Measurements from ENCODE around the gene LTF. TPM values are rescaled to one million over a fixed set of nuclear protein-coding genes. Genes with fewer than 3 reads are reported as not detected.

The LTF gene
- total and polyA plus RNA-seq, 9 of the 15 experiments (the other 6 are each of a cell fraction or from before 2014, with no cell fraction given) = 0.07 TPM; not detected in 8

- Histone ChIP-seq H3K27me3 (ENCODE audit: control insufficient read depth in 2 of 2, insufficient read depth in 2 of 2, low read length in 2 of 2) (no peaks in the 10 kb centered on the region), H3K9me3 (replicated peaks; ENCODE audit: control insufficient read depth, insufficient read depth, low read depth, low read length) (no peaks in the 10 kb centered on the region; the same call in 1 of the 2 replicates), H4K20me1 (replicated peaks; ENCODE audit: control insufficient read depth, insufficient read depth, low read length) (no peaks in the 10 kb centered on the region), H3K9me1 (ENCODE audit: control insufficient read depth, insufficient read depth, low read length) (no peaks in the 10 kb centered on the region), H3K79me2 (ENCODE audit: control insufficient read depth, insufficient read depth, low read length) (no peaks in the 10 kb centered on the region), H3K9ac (ENCODE audit: insufficient read depth in 1 of 2, low read depth in 2 of 2, low read length in 2 of 2) (no peak overlapping the region), H3K36me3 (ENCODE audit: control insufficient read depth, insufficient read depth, low read length) (no peaks in the 10 kb centered on the region), H2AFZ (ENCODE audit: low read depth, low read length) (peak overlapping the region; percentile 72; the same call in 1 of the 2 replicates), H3K4me2 (ENCODE audit: insufficient read depth, low read length) (no peak overlapping the region), H3K27ac (ENCODE audit: extremely low read depth, low read depth, low read length) (no peak overlapping the region), H3K4me1 (replicated peaks in 1 of 2; ENCODE audit: control insufficient read depth in 2 of 2, insufficient read depth in 2 of 2, low read length in 2 of 2) (peaks cover 6 to 20% of the 10 kb centered on the region in 2 experiments; a peak in 4 of 5 replicates), H3K4me3 (no peak overlapping the region)
- TF ChIP-seq ZNF644 (tag; IDR thresholded peaks at IDR 0.05; ENCODE audit: low read depth) (no peak), LEF1 (IDR thresholded peaks at IDR 0.05) (no peak), GABPB1 (CRISPR knock-in tag; IDR thresholded peaks at IDR 0.05) (0 out of 2 replicates have a peak, but pooled peaks have one; percentile 22), ZNF41 (CRISPR knock-in tag; conservative IDR thresholded peaks at IDR 0.05) (0 out of 2 replicates have a peak, but pooled peaks have one; percentile 6), ETV5 (CRISPR knock-in tag; IDR thresholded peaks at IDR 0.05; ENCODE audit: low read depth) (no peak), USF1 (CRISPR knock-in tag; IDR thresholded peaks at IDR 0.05) (0 out of 2 replicates have a peak, but pooled peaks have one; percentile 29)
- TF ChIP-seq, protein P1, sequence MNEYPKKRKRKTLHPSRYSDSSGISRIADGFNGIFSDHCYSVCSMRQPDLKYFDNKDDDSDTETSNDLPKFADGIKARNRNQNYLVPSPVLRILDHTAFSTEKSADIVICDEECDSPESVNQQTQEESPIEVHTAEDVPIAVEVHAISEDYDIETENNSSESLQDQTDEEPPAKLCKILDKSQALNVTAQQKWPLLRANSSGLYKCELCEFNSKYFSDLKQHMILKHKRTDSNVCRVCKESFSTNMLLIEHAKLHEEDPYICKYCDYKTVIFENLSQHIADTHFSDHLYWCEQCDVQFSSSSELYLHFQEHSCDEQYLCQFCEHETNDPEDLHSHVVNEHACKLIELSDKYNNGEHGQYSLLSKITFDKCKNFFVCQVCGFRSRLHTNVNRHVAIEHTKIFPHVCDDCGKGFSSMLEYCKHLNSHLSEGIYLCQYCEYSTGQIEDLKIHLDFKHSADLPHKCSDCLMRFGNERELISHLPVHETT (CRISPR knock-in tag; conservative IDR thresholded peaks at IDR 0.05 in 1 of 2, IDR thresholded peaks at IDR 0.05 in 1 of 2) = 0 out of 4 replicates have a peak, but pooled peaks of 1 of the 2 experiments have one; percentile 9
- WGBS (ENCODE audit: insufficient coverage, low coverage, missing lambda C conversion rate) = 40% methylated on average over 7 of the region's 7 CpGs
- intact Hi-C loops (cut with micrococcal nuclease) (no loop called here), in situ Hi-C loops (cut with MboI) (loop anchor here (25.0 kb wide), 1 partner anchor 1380 kb away; the partner anchor contains the start of gene CLEC3B)
- DNase-seq (ENCODE audit: extremely low read depth in 1 of 4, low spot score in 3 of 4) (no peak), FAIRE-seq (no peak), ATAC-seq (peak; percentile 44)
- ChIA-PET POLR2A (interaction anchor here (1.6 kb wide), 1 partner anchor 9 kb away, joined by 7 read pairs; the partner anchor contains the start of gene CCRL2), CTCF (ENCODE audit: low intra/inter-chr PET ratio) (interaction anchor here (0.5 kb wide), 1 partner anchor 50 kb away, joined by 3 read pairs; no protein-coding TSS in a partner anchor)
- BruUV-seq (replicated peaks) = no TSS peak
These were observed 47.7 kb downstream of the LTF start for GRCh38 chr3:46416811-46417510.

Measured in K562 (cell line).